AG04450 (cell line): ENCODE measurements around the gene RACK1. TPM values are rescaled to one million over a fixed set of nuclear protein-coding genes. Genes with fewer than 3 reads are reported as not detected.

Experiments used
- CTCF ChIA-PET: fragments of 300-600, 350-600 bp; formaldehyde crosslinking; extraction: SDS; loops from one replicate; lab custom pipeline; 2022; ENCODE audit warnings: antibody characterized with exemption, inconsistent platforms; lab: Charles Lee
- POLR2A ChIA-PET: fragments of 350-600 bp; formaldehyde crosslinking; extraction: SDS; loops from one replicate; lab custom pipeline; 2021; ENCODE audit warnings: antibody characterized with exemption, inconsistent platforms; lab: Yijun Ruan, JAX
- DNase-seq: peaks from one replicate; pipeline ENCODE4 v3.0.0-alpha.2; 2011; ENCODE audit warnings: low read depth, low spot score
- H3K27ac ChIP-seq: one replicate; pipeline ENCODE4 v1.5.1; 2012; ENCODE audit warnings: low read depth, low read length, control low read depth
- H3K27me3 ChIP-seq: one replicate; pipeline ENCODE4 v1.6.0; 2012; ENCODE audit warnings: low read length; ENCODE audit not compliant: control insufficient read depth, insufficient read depth
- H3K4me3 ChIP-seq: 2 replicates; pipeline ENCODE4 v1.5.1; 2011; ENCODE audit warnings: mild to moderate bottlenecking, low read depth, low read length, control low read depth
- H3K9me3 ChIP-seq: 2 replicates; pipeline ENCODE4 v1.5.1; 2012; ENCODE audit warnings: low read length; ENCODE audit not compliant: control insufficient read depth, insufficient read depth
- polyA plus RNA-seq: library from polyadenylated mRNA; depleted of rRNA; stranded (reverse); fragments of >200 nt; gene quantifications from 2 replicates; pipeline ENCODE4 v1.2.3, GENCODE V29; 2011
- TF ChIP-seq, protein P1 (sequence below): IDR thresholded peaks from 2 replicates; pipeline ENCODE4 v1.5.1; 2011; ENCODE audit warnings: low read depth, low read length, control low read depth, inconsistent platforms

The RACK1 gene
- polyA plus RNA-seq, 1 experiment, result 4,422 TPM

DNA sequence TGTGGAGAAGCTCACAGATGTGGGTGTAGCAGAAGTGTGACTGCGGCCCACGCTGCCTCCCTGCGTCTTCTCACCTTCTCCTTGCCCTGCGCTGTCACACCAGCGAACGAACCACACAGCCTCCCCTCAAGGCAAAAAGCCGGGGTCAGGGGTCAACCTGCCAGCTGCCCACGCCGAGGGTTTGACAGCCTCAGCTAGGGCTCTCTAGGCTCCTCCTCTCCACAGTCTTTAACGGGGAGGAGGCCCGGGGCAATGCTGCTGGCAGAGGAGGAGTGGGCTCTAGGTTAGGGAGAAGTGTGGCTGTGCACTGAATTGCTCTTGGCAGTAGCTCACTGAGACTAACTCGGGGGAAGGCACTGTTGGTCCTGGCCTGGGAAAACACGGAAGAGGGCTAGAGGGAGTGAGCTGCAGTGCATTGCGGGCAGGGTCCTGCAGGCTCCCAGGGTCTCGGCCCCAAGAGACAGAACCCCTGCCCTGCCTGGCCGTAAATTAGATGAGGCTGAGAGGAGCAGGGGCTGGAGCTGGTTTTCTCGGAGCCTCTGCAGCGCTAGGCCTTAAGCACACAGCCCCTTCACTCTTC, 21.5 kb upstream of the RACK1 start:
- no peak for DNase-seq
- Histone ChIP-seq H3K27me3 (no peaks in the 10 kb centered on the region), H3K4me3 (no peak overlapping the region), H3K9me3 (peaks cover 3% of the 10 kb centered on the region), H3K27ac (no peak overlapping the region)
- ChIA-PET CTCF (no interaction called here), POLR2A (no interaction called here)
- TF ChIP-seq, protein P1, sequence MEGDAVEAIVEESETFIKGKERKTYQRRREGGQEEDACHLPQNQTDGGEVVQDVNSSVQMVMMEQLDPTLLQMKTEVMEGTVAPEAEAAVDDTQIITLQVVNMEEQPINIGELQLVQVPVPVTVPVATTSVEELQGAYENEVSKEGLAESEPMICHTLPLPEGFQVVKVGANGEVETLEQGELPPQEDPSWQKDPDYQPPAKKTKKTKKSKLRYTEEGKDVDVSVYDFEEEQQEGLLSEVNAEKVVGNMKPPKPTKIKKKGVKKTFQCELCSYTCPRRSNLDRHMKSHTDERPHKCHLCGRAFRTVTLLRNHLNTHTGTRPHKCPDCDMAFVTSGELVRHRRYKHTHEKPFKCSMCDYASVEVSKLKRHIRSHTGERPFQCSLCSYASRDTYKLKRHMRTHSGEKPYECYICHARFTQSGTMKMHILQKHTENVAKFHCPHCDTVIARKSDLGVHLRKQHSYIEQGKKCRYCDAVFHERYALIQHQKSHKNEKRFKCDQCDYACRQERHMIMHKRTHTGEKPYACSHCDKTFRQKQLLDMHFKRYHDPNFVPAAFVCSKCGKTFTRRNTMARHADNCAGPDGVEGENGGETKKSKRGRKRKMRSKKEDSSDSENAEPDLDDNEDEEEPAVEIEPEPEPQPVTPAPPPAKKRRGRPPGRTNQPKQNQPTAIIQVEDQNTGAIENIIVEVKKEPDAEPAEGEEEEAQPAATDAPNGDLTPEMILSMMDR, result no peak

DNA sequence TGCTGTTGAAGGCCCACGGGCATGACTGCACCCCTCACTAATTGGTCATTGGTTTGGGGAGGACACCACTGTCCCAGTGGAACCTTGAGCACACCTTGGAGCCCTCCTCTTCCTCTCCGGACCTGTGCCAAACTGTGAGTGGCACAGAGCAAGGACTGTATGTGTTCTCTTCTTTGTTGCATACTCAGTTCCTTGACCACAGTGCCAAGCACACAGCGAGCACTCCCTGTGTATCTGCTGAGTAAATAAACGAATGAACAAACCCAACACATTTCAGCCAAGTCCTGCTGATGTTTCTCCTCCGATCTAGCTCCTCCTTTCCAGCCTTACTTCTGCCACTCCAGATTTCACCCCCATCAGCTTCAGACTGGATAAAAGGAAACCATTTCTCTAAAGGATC, 19.9 kb upstream of the RACK1 start:
- no peak overlapping the region for H3K27ac ChIP-seq
- H3K27me3 ChIP-seq, result no peaks in the 10 kb centered on the region
- POLR2A ChIA-PET, result no interaction called here
- CTCF ChIA-PET, result no interaction called here
- H3K4me3 ChIP-seq, result no peak overlapping the region
- DNase-seq, result no peak
- TF ChIP-seq, protein P1, result no peak
- H3K9me3 ChIP-seq, result peaks cover 3% of the 10 kb centered on the region

DNA sequence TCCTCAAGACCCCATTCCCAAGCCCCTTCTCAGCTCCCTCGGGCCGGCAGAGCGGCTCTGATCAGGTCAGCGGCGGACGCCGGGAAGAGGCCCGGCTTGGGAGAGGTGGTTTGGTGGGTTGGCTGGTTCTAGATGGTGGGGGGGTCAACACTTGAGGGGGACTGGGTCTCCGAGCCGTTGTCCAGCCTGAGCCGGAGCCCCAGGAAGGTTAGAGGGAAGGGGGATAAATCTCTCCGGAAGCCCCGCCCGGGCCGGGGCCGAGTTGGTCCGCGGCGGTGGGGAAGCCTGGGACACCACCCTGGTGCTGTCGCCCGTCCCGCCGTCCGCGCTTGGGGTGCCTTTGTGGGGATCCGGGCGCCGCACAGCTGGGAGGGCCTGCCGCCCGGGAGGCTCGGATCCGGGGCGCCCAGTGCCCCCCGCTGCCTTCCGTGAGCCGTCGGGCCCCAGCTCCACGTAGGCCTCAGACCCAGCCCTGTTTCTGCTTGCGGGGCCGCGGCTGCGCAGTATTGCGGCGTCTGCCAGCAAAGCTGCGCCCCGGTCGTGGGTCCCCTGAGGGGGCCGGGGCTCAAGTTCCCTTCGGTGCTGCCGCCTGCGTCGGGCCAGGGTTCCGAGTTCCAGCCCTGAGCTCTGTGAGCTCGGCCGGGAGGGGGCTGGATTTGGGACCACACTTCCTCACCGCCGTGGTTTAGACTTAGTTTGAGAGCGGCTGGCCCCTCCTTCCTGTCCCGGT, 17.8 kb upstream of the RACK1 start:
- ChIA-PET POLR2A (interaction anchor here (0.8 to 2.6 kb wide), 9 partner anchors 12 to 476 kb away, joined by 5 to 14 read pairs (median 8); partner anchors contain the start of gene RACK1), CTCF (interaction anchor here (1.2 kb wide), 1 partner anchor 393 kb away, joined by 4 read pairs; no protein-coding TSS in a partner anchor)
- H3K4me3 ChIP-seq, result peak overlapping the region; percentile 92
- no peak for DNase-seq
- TF ChIP-seq, protein P1, result no peak
- H3K27ac ChIP-seq, result peak overlapping the region; percentile 95
- H3K27me3 ChIP-seq, result no peaks in the 10 kb centered on the region
- peaks cover 3% of the 10 kb centered on the region for H3K9me3 ChIP-seq

DNA sequence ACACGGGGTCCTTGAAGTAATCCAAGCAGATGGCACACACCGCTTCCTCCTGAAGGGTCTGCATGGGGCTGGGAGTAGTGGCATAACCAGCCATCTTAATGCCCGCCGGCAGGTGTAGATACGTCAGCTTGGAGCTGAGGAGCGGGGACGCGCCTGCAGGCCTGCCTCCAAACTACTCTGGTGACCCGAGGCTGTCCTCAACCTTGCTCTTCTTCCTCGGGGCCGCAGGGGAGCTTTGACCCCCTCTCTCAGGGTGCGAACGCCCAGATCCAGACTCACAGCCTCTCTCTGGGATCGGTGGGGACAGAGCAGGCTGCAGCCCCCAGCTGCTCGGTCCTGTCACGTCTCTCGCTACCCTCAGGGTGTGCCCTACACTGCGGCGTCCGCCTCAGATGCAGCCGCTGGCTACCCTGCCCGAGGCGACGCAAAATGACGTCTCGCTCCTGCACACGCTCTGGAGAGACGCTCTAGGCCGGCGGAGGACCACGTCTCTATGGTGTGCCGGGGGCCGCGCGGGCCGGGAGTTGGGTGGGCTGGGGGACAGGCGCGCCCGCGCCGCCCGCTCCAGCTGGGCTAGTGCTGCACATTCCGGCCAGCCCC, 17.1 kb upstream of the RACK1 start, which contains the start of gene TRIM52:
Gene TRIM52 (minus strand): TSS at position 424 of the 600 bp plus-strand sequence. CDS start 330 bp downstream, at position 94.
- no peak for DNase-seq
- TF ChIP-seq, protein P1, result no peak
- Histone ChIP-seq H3K9me3 (peaks cover 3% of the 10 kb centered on the region), H3K27ac (peak within 1 kb of the TSS; percentile 95), H3K27me3 (no peaks in the 10 kb centered on the region), H3K4me3 (peak within 1 kb of the TSS; percentile 92)
- ChIA-PET CTCF (interaction anchor here (1.2 kb wide), 1 partner anchor 392 kb away, joined by 4 read pairs; no protein-coding TSS in a partner anchor), POLR2A (interaction anchor here (0.5 to 2.6 kb wide), 9 partner anchors 11 to 475 kb away, joined by 3 to 14 read pairs (median 7); partner anchors contain the start of gene RACK1)
